Body of pancreas (tissue), 4 donors: ENCODE measurements around the gene RBMS1.

ENCODE experiments used
- POLR2A ChIP-seq, 3 donors: fragments of 450-650 bp; IDR thresholded peaks; one replicate each; pipeline ENCODE4 v1.6.1; 2016; ENCODE audit warnings: antibody characterized with exemption in 3 of 3, mild to moderate bottlenecking in 2 of 3
- TF ChIP-seq, protein P1 (sequence below), 7 experiments: fragments of 450-650 bp in 4 of 7; fragments of 200-600 bp in 3 of 7; sonication (generic) in 3 of 7; IDR thresholded peaks; one replicate each; pipeline ENCODE4 v1.5.1; 2016 to 2019; ENCODE audit warnings: antibody characterized with exemption in 7 of 7

DNA sequence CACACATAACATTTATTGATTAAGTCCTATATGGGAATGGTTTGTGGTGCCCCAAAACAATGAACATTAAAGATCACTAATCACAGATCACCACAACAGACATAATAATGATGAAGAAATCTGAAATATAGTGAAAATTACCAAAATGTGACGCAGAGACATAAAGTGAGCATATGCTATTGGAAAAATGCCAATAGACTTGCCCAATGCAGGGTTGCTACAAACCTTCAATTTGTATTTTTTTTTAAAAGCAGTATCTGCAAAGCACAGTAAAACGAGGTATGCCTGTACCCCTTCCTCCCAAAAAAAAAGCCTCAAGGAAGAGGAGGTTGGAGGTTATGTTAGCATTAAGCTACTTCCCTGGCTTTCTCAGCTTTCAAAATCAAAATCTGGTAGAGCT lies 131.1 kb downstream of the RBMS1 start:
- no peak for TF ChIP-seq POLR2A (IDR thresholded peaks at IDR 0.05)
- TF ChIP-seq, protein P1, sequence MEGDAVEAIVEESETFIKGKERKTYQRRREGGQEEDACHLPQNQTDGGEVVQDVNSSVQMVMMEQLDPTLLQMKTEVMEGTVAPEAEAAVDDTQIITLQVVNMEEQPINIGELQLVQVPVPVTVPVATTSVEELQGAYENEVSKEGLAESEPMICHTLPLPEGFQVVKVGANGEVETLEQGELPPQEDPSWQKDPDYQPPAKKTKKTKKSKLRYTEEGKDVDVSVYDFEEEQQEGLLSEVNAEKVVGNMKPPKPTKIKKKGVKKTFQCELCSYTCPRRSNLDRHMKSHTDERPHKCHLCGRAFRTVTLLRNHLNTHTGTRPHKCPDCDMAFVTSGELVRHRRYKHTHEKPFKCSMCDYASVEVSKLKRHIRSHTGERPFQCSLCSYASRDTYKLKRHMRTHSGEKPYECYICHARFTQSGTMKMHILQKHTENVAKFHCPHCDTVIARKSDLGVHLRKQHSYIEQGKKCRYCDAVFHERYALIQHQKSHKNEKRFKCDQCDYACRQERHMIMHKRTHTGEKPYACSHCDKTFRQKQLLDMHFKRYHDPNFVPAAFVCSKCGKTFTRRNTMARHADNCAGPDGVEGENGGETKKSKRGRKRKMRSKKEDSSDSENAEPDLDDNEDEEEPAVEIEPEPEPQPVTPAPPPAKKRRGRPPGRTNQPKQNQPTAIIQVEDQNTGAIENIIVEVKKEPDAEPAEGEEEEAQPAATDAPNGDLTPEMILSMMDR (IDR thresholded peaks at IDR 0.05): no peak
